GM12865 (cell line): ENCODE data around the gene RUNX2.
A peak's percentile ranks its signal among the peaks of the same experiment; 100 is the strongest.

Experiments
- DNase-seq: peaks from one replicate; pipeline ENCODE4 v3.0.0; 2010; ENCODE audit warnings: low read depth
- H3K4me3 ChIP-seq: 2 replicates; pipeline ENCODE4 v1.5.1; 2011; ENCODE audit warnings: mild to moderate bottlenecking, low read depth, low read length, control low read depth
- TF ChIP-seq, protein P1 (sequence below): IDR thresholded peaks from 2 replicates; pipeline ENCODE4 v1.5.1; 2011; ENCODE audit warnings: low read length, control low read depth, low read depth, inconsistent platforms; ENCODE audit not compliant: insufficient read depth; ENCODE audit errors: missing control alignments

The RUNX2 gene

DNA sequence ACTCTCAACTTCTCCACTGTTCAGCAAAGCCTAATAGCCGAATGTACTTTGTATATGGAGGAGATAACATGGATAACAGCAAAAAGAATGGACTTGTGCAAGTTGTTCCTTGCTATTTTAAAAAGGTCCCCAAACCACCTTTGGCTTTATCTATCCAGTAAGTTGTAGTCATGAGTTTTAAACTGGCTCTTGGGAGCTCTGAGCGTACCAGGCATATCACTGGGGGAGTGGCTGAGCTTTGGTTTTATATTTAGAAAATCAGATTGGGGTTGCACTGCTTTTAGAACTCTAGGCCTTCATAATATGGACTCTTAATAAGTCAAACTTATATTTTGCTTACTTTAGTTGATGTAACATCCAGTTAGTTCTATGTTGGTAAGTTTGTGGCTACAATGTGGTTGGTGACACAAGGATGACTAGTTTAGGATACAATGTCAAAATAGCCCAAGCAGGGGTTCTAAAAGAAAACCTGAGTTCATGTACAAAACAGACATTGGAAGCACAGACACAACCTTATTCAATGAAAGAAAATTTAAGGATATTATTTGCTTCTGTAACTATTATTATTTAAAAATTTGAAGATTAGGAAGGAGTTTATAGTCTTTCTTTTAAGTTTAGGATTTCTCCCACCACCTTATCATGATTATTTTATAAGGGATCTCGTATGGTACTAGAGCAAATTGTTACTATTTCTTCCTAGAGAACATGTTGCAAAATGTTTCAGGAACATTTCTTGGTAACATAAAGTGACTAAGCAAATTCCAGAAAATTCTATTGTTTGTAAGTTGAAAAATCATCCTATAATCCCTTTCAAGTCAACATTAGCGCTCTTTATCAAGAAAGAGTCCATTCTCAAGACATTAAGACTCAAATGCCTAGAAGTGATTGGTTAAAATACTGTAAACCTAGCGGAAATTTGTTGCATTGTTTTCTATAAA is 215.4 kb downstream of the RUNX2 start:
- DNase-seq: no peak
- TF ChIP-seq, protein P1, sequence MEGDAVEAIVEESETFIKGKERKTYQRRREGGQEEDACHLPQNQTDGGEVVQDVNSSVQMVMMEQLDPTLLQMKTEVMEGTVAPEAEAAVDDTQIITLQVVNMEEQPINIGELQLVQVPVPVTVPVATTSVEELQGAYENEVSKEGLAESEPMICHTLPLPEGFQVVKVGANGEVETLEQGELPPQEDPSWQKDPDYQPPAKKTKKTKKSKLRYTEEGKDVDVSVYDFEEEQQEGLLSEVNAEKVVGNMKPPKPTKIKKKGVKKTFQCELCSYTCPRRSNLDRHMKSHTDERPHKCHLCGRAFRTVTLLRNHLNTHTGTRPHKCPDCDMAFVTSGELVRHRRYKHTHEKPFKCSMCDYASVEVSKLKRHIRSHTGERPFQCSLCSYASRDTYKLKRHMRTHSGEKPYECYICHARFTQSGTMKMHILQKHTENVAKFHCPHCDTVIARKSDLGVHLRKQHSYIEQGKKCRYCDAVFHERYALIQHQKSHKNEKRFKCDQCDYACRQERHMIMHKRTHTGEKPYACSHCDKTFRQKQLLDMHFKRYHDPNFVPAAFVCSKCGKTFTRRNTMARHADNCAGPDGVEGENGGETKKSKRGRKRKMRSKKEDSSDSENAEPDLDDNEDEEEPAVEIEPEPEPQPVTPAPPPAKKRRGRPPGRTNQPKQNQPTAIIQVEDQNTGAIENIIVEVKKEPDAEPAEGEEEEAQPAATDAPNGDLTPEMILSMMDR: no peak
- H3K4me3 ChIP-seq: no peak overlapping the region

- TF ChIP-seq, protein P1: no peak
- no peak for DNase-seq
- no peak overlapping the region for H3K4me3 ChIP-seq
These were observed 217.3 kb downstream of the RUNX2 start for GRCh38 chr6:45545416-45545815.

DNA sequence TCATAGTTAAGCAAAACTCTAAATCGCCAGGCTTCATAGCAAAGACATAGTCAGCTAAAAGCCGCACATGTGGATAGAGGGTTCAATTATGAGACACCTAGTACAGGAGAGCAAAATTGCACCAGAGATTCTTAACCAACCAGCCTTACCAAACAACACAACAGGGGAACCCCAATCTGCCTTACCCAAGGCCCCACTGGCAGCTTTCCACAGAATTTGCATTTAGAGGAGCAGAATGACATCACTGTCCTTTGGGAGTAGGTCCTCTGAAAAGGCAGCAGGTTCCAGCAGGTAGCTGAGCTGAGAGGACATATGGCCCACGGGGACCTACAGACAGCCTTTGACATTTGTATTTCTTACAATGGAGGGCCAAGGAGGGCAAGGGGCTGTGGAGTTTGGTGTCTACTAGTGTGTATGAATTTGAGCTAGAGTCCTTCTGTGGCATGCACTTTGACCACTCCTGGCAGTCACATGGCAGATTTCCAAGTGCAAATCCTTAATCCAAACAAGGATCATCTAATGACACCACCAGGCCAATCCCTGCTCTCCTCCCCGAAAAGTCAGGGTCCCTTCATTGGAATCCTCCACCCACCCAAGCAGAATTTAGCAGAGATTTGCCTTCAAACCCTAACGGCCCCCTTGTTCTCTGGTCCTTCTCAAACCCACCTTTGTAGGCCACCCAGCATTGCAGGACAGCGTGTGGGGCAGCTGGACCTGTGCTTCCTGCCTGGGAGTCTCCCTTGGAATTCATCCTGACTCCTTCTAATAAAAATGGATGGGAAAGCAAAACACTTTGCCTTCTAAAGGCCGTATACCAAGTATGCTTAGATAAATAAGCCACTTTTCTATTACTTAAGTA is 220.8 kb downstream of the RUNX2 start:
- no peak overlapping the region for H3K4me3 ChIP-seq
- TF ChIP-seq, protein P1: no peak
- DNase-seq: peak; percentile 83

- TF ChIP-seq, protein P1: no peak
- H3K4me3 ChIP-seq: no peak overlapping the region
These were observed 224.4 kb downstream of the RUNX2 start for GRCh38 chr6:45552536-45552935.

GRCh38 chr6:45553730-45554344 is 225.7 kb downstream of the RUNX2 start:
- no peak for DNase-seq
- TF ChIP-seq, protein P1: no peak
- no peak overlapping the region for H3K4me3 ChIP-seq

More at GRCh38 chr6:45552536-45552935, 224.4 kb downstream of the RUNX2 start:
- DNase-seq: no peak

GRCh38 chr6:45554591-45554990 is 226.5 kb downstream of the RUNX2 start:
- DNase-seq: no peak
- TF ChIP-seq, protein P1: no peak

More at GRCh38 chr6:45554591-45554990, 226.5 kb downstream of the RUNX2 start:
- H3K4me3 ChIP-seq: no peak overlapping the region
